HG02938 (cell line): ENCODE results near the gene PIK3AP1.

Source experiments
- ATAC-seq: cut with Tn5 transposase; IDR thresholded peaks from one replicate; pipeline ENCODE4 v1.9.1; 2021; ENCODE audit warnings: mild to moderate bottlenecking, moderate library complexity; ENCODE audit not compliant: unreplicated experiment

The PIK3AP1 gene

GRCh38 chr10:96619120-96619519 lies 101.2 kb downstream of the PIK3AP1 start:
- no peak for ATAC-seq

- no peak for ATAC-seq
These were observed 101.7 kb downstream of the PIK3AP1 start for GRCh38 chr10:96618653-96619052.

- ATAC-seq: no peak
These were observed 103.4 kb downstream of the PIK3AP1 start for GRCh38 chr10:96616961-96617360.

- ATAC-seq: no peak
These were observed 105.8 kb downstream of the PIK3AP1 start for GRCh38 chr10:96614515-96614914.

DNA sequence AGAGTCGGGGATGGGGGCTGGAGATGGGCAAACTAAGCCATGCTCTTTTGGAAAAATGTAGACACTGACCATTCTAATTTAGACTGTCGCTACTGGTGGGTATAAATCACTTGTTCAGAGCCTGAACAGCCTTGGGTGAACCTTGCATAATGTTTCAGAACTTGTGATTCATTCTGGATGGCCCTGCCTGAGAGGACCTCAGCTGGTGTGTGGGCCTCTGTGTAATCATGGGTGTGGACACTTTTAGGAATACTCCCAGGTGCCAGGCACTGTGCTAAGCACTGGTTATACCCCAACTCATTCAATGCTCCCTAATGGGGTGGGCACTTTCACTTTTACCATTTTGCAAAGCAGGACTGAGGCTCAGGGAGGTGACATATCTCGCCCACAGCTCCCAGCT lies 106.7 kb downstream of the PIK3AP1 start:
- ATAC-seq: no peak

DNA sequence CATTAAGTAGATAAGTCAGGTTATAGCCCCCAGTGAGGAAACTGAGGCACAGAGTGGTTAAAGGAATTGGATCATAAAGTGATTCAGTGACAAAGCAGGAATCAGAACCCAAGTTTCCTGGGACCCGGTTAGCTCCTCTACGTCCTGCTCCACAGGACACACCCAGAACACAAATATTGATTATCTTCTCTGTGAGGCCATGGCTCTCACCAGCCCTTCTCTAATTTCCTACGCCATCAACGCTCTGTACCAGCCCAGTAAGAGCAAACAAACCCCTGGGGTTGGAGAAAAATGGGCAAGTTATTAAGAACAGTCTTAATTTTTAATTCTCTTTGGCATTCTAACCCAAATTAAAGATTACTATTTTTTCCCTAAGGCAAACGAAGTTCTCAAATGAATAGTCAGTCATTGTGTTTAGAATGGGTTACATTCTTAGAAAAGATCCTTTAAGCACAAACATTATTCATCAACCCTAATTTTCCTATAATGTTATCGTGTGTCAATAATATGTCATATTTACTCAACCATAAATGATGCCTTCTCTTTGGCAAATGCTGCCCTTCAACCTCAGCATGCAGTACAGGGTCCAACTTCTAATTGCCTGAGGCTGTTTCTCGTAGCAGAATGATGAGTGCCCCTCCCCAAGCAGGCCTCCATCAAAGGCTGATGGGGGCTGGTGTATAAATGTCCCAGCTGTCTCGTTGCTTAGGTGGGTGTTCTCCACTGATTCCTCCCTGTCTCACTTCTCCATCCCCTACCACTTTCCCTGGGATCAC lies 108.1 kb downstream of the PIK3AP1 start:
- no peak for ATAC-seq

DNA sequence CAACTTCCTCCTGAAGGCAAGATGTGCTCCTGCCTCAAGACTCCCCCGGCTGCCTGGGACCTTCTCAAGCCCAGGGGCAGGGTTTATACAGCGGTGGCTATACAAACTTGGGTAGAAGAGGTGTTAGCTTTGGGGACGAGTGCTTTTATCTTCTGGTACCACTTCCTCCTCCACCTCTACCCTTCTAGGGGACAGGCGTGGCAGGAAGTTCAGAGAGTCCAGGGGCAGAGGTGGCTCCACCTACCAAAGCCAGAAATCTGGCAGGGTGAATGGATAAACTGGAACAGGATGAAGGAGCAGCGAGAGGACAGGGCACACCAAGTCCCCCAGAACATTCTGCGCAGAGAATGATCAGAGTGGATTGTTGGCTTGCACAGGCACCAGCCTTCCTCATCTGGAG lies 109.5 kb downstream of the PIK3AP1 start:
- no peak for ATAC-seq

- ATAC-seq: no peak
These were observed 110.8 kb downstream of the PIK3AP1 start for GRCh38 chr10:96609510-96609909.

DNA sequence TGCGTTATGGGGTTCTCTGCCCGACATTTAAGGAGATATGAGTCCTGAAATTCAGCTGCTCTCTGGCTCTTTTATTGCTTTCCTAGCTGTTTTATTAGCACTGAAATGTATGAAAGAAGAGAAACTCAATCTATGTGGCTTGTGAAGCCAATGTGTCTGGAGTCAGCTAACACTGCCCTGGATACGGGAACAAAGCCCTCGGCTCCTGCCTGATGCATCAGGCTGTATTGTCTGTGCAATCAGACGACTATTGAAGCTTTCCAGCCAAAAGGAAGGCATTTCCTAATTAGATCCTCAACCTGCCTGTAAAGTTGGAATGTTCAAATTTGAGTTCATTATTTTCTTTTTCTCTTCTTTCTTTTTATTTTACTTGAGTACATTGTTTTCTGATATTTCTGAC lies 111.5 kb downstream of the PIK3AP1 start:
- ATAC-seq: no peak

GRCh38 chr10:96608262-96608661 lies 112.1 kb downstream of the PIK3AP1 start:
- ATAC-seq: no peak

- ATAC-seq: no peak
These were observed 113.4 kb downstream of the PIK3AP1 start for GRCh38 chr10:96606946-96607345.

GRCh38 chr10:96606216-96606615 lies 114.1 kb downstream of the PIK3AP1 start:
- no peak for ATAC-seq

DNA sequence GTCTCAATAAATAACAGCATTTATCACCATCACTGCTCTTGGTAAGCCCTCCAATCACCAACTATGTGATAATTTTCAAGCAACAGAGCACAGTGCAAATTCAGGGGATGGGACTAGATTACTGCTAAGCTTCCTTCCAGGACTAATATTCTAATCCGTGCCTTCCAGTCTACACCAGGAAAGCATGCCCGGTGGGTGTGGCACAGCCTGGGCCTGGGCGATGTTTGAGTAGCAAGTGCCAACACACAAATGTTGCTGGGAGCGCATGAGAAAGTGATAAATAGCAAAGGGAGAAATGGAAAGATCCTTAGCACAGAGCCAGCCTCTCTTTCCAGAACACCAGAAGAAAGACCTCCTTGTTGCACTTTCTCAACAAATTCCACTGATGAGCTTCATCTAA lies 120.0 kb downstream of the PIK3AP1 start:
- no peak for ATAC-seq

DNA sequence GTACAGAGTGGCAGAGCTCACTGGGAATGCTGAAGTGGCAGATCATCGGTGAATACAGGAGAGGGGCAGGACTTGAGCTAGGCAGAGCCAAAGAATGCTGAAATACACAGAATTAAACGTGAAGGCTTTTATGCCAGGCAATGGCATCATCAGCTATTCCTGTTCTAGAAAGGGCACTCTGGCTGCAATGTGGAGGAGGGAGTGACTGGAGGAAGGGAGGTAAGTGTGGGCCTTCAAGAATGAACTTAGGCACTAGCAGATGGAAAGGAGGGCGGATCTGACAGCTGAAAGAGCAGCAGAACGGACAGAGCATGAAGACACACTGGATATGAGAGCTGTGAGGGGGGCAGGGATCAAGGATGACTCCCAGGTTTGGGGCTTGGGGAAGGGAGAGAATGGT lies 121.5 kb downstream of the PIK3AP1 start:
- no peak for ATAC-seq

GRCh38 chr10:96596422-96597407 lies 123.6 kb downstream of the PIK3AP1 start:
- no peak for ATAC-seq

GRCh38 chr10:96595741-96596140 lies 124.6 kb downstream of the PIK3AP1 start:
- no peak for ATAC-seq

DNA sequence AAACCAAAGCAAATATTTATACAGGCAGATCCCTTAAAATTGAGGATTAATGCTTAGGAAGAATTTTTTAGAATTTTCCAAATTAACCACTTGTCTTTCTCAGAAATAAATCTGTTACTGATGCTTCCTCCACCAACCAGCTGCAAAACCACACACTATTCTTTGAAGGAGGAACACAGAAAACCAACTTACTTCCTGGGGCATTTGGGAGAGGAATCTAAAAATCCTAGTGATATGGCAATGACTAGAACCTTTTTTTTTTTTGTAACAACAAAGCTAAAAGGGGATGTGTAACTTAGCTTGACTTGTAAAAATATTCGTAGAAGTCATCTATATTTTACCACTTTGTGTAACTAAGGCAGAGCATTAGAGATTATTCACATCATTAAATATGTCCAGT lies 128.4 kb downstream of the PIK3AP1 start:
- no peak for ATAC-seq

- no peak for ATAC-seq
These were observed 131.5 kb downstream of the PIK3AP1 start for GRCh38 chr10:96588616-96589419.

DNA sequence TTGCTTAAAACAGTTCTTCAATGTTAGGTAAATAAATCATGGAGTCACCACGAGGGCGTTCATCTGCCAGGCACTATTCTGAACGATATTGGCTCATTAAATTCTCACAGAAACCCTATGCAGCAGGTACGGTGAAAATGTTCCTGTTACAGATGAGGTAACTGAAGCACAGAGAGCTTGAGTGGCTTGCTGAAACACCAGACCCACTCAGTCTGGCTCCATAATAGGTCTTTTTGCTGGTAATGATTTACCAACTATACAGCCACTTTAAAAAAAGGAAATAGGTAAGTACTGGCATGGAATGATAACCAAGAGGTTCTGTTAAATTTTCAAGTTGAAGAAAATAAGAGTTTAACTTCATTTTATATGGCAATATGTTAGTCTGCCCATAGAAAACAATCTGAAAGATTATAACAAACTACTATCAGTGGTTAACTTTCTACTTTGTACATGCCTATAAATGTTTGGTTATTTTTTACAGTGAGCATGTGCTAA lies 132.2 kb downstream of the PIK3AP1 start:
- ATAC-seq: no peak

DNA sequence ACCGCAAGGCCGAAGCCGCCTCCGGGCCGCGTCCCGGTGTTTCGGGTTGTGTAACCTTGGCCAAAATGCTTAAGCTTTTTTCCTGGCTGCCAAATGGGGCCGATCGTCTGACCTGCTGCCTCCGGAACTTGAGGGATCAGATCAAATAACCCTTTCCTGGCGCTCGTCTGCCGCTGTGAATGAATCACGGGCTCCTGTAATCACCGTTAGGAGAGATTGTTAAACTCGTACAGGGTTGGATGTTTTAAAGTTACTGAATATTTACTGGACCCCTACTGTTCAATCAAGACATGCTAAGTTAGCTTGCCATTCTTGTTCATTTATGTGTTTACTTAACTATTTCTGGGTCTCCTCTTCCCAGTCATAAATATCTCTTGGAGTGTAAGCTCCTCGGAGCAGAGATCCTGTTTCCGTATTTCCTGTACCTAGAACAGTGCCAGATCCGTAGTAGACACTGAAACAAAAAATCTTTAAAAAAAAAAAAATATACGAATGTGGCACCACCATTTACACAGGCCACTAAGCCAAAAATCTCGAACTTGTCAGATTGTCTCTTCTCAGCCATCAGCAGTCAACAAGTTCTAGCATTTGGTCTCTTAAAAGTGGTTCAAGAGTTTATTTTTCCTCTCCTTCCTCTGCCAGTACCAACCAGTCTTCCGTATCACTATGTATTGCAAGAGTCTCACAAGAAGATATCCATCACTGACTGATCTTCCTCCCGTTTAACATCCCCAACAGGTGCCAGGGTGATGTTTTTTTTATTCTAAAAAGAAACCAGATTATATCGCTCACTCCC lies 132.9 kb downstream of the PIK3AP1 start:
- ATAC-seq: peak; percentile 6
